GM12891 (cell line): ENCODE measurements around the gene LIF.

Experiments
- POLR2A ChIP-seq: IDR thresholded peaks from 2 replicates; pipeline ENCODE4 v1.6.1; 2011; ENCODE audit warnings: low read depth, low read length, control low read depth
- POLR2AphosphoS5 ChIP-seq: IDR thresholded peaks from 2 replicates; pipeline ENCODE4 v1.6.1; 2011; ENCODE audit warnings: low read depth, low read length, control low read depth
- POU2F2 ChIP-seq: IDR thresholded peaks from 2 replicates; pipeline ENCODE4 v1.6.1; 2011; ENCODE audit warnings: low read depth, mild to moderate bottlenecking, control low read depth, low read length, moderate library complexity
- SPI1 ChIP-seq: IDR thresholded peaks from 2 replicates; pipeline ENCODE4 v1.6.1; 2011; ENCODE audit warnings: low read depth, low read length, control low read depth

- TF ChIP-seq POLR2A = no peak
- no peak for TF ChIP-seq POLR2AphosphoS5
- no peak for TF ChIP-seq POU2F2
- TF ChIP-seq SPI1 = no peak
Observed at GRCh38 chr22:30254314-30254713, 7.8 kb upstream of the LIF start.
